Mucosa of descending colon (tissue), 3 donors: ENCODE data around the gene SLC45A3. TPM values are rescaled to one million over a fixed set of nuclear protein-coding genes. Genes with fewer than 3 reads are reported as not detected.

ENCODE experiments used
- ATAC-seq: fragments of 200-7000 bp; cut with Tn5 transposase; one replicate; pipeline ENCODE4 v1.9.1; 2020; ENCODE audit warnings: mild to moderate bottlenecking, moderate library complexity
- DNase-seq, 3 donors: peaks; one replicate each; pipeline ENCODE4 v3.0.0-alpha.2; 2020
- H3K36me3 ChIP-seq: fragments of 200-600 bp; one replicate; pipeline ENCODE4 v1.8.0; 2021; ENCODE audit warnings: low read depth, mild to moderate bottlenecking
- H3K4me1 ChIP-seq: fragments of 200-600 bp; one replicate; pipeline ENCODE4 v1.8.0; 2021; ENCODE audit warnings: low read depth, mild to moderate bottlenecking
- H3K4me3 ChIP-seq: fragments of 200-600 bp; one replicate; pipeline ENCODE4 v1.8.0; 2021; ENCODE audit warnings: mild to moderate bottlenecking
- H3K9me3 ChIP-seq: fragments of 200-600 bp; one replicate; pipeline ENCODE4 v1.8.0; 2021; ENCODE audit warnings: mild to moderate bottlenecking
- CTCF ChIP-seq: fragments of 200-600 bp; IDR thresholded peaks from one replicate; pipeline ENCODE4 v1.8.0; 2022; ENCODE audit warnings: antibody characterized with exemption, mild to moderate bottlenecking
- intact Hi-C, 2 donors: fragments of 100-400 bp; cut with DNase I in 1 of 2; cut with micrococcal nuclease in 1 of 2; formaldehyde crosslinking; loops; one replicate each; pipeline versions ENCODE4 v1.11.0 to v1.11.1; 2022; cut with DNase I, micrococcal nuclease
- total RNA-seq, 3 donors: library from RNA; stranded (reverse); fragmentation: NEBNext Ultra II Directional in 2 of 3; extraction: Animal tissue kit (Norgen Biotek cat#: 25700) in 2 of 3; gene quantifications; one replicate each; pipeline versions ENCODE4 v1.2.1 to v1.2.4, GENCODE V29; 2021 to 2023
- donor health status: DM: no; HTN: no; CAD: no; lungs with moderate emphysema.
- donor health status: DM: no; HTN: no; CAD: no.
- donor health status: DM: no; HTN: yes; CAD: no.

Gene SLC45A3
- total RNA-seq, 3 donors from 2014 or later, result 13.7 to 19.0 (median 18.8) TPM

GRCh38 chr1:205613854-205614412 lies 66.4 kb downstream of the SLC45A3 start:
- no peak for DNase-seq
- ATAC-seq, result no peak
- intact Hi-C loops, result no loop called here
- Histone ChIP-seq H3K4me1 (no peaks in the 10 kb centered on the region), H3K36me3 (no peaks in the 10 kb centered on the region), H3K9me3 (no peaks in the 10 kb centered on the region), H3K4me3 (no peak overlapping the region)
- no peak for TF ChIP-seq CTCF

- H3K36me3 ChIP-seq, result no peaks in the 10 kb centered on the region
- DNase-seq, result no peak
These were observed 67.8 kb downstream of the SLC45A3 start for GRCh38 chr1:205612556-205612955.

GRCh38 chr1:205612104-205612503 lies 68.2 kb downstream of the SLC45A3 start:
- no peaks in the 10 kb centered on the region for H3K9me3 ChIP-seq
- no peaks in the 10 kb centered on the region for H3K4me1 ChIP-seq
- intact Hi-C loops, result no loop called here
- H3K36me3 ChIP-seq, result no peaks in the 10 kb centered on the region
- no peak for TF ChIP-seq CTCF
- no peak overlapping the region for H3K4me3 ChIP-seq
- DNase-seq (no peak), ATAC-seq (no peak)

More at GRCh38 chr1:205612556-205612955, 67.8 kb downstream of the SLC45A3 start:
- H3K4me1 ChIP-seq, result no peaks in the 10 kb centered on the region
- intact Hi-C loops, result no loop called here
- no peak for ATAC-seq
- TF ChIP-seq CTCF, result no peak
- H3K4me3 ChIP-seq, result no peak overlapping the region
- H3K9me3 ChIP-seq, result no peaks in the 10 kb centered on the region

- Histone ChIP-seq H3K36me3 (no peaks in the 10 kb centered on the region), H3K4me1 (no peaks in the 10 kb centered on the region), H3K4me3 (no peak overlapping the region), H3K9me3 (no peaks in the 10 kb centered on the region)
- ATAC-seq (no peak), DNase-seq (no peak)
- intact Hi-C loops, result no loop called here
- TF ChIP-seq CTCF, result no peak
These were observed 69.3 kb downstream of the SLC45A3 start for GRCh38 chr1:205610901-205611466.

- no peak for TF ChIP-seq CTCF
- Histone ChIP-seq H3K9me3 (no peaks in the 10 kb centered on the region), H3K4me3 (no peak overlapping the region), H3K36me3 (no peaks in the 10 kb centered on the region), H3K4me1 (no peaks in the 10 kb centered on the region)
- DNase-seq, result no peak
- ATAC-seq, result no peak
- intact Hi-C loops, result no loop called here
These were observed 70.3 kb downstream of the SLC45A3 start for GRCh38 chr1:205610036-205610435.

Other genes with a start within 250 kb of the SLC45A3 start
- under 1 TPM; 0.14 to 0.46 (median 0.19) TPM for gene BLACAT1, start 224.5 kb downstream of the SLC45A3 start, total RNA-seq
- gene CDK18, start 175.8 kb downstream of the SLC45A3 start, total RNA-seq, result 10 to 100 TPM; 32.1 to 41.2 (median 37.0) TPM
- gene ELK4, start 48.5 kb downstream of the SLC45A3 start, total RNA-seq, result 10 to 100 TPM; 43.1 to 60.6 (median 47.6) TPM
- gene NUCKS1, start 69.7 kb upstream of the SLC45A3 start, total RNA-seq, result 100 to 1,000 TPM in 2 of 3 donors, 10 to 100 TPM in 1; 52.7 to 140 (median 103) TPM
- gene RAB29, start 95.0 kb upstream of the SLC45A3 start, total RNA-seq, result 10 to 100 TPM in 1 of 3 donors, 1 to 10 TPM in 2; 4.7 to 27.5 (median 7.8) TPM
- gene SLC41A1, start 132.7 kb upstream of the SLC45A3 start, total RNA-seq, result 10 to 100 TPM in 1 of 3 donors, 1 to 10 TPM in 2; 2.1 to 25.0 (median 4.9) TPM
- gene PM20D1, start 169.6 kb upstream of the SLC45A3 start, total RNA-seq, result under 1 TPM in 1 of 3 donors, not detected in 2; 0.19 TPM